HepG2 (cell line): Measurements from ENCODE around the gene ART5. TPM values are rescaled to one million over a fixed set of nuclear protein-coding genes. Genes with fewer than 3 reads are reported as not detected.

ENCODE experiments used
- AGO1 ChIP-seq: fragments of 200-400 bp; formaldehyde crosslinking; IDR thresholded peaks from 2 replicates; pipeline ENCODE4 v1.6.1; 2017; ENCODE audit warnings: mild to moderate bottlenecking, low read depth, low read length, moderate library complexity; ENCODE audit not compliant: poor library complexity, severe bottlenecking
- ATAD3A ChIP-seq: sonication (generic); formaldehyde crosslinking; IDR thresholded peaks from 2 replicates; pipeline ENCODE4 v1.4.0; 2020; ENCODE audit warnings: missing genetic modification reagents
- CENPT ChIP-seq: sonication (generic); formaldehyde crosslinking; IDR thresholded peaks from 2 replicates; pipeline ENCODE4 v1.8.0; 2022; ENCODE audit warnings: low read depth, mild to moderate bottlenecking, moderate library complexity, missing genetic modification reagents
- CHCHD3 ChIP-seq: sonication (generic); formaldehyde crosslinking; IDR thresholded peaks from 2 replicates; pipeline ENCODE4 v1.8.0; 2022; ENCODE audit warnings: mild to moderate bottlenecking, missing genetic modification reagents, moderate library complexity
- EED ChIP-seq: sonication (generic); formaldehyde crosslinking; IDR thresholded peaks from 2 replicates; pipeline ENCODE4 v1.5.0; 2020; ENCODE audit warnings: mild to moderate bottlenecking, missing genetic modification reagents
- FLYWCH1 ChIP-seq: sonication (generic); formaldehyde crosslinking; IDR thresholded peaks from 2 replicates; pipeline ENCODE4 v1.8.1; 2023; ENCODE audit warnings: mild to moderate bottlenecking, missing genetic modification reagents
- FOXJ3 ChIP-seq: sonication (generic); formaldehyde crosslinking; IDR thresholded peaks from 2 replicates; pipeline ENCODE4 v1.4.0; 2020; ENCODE audit warnings: missing genetic modification reagents, mild to moderate bottlenecking, borderline replicate concordance
- HCFC1 ChIP-seq: fragments of 150-350 bp; IDR thresholded peaks from 2 replicates; pipeline ENCODE4 v1.6.1; 2014; ENCODE audit warnings: low read depth, low read length
- HNRNPLL ChIP-seq: fragments of 200-400 bp; formaldehyde crosslinking; IDR thresholded peaks from 2 replicates; pipeline ENCODE4 v1.6.1; 2017; ENCODE audit warnings: mild to moderate bottlenecking, low read depth, low read length; ENCODE audit not compliant: poor library complexity, severe bottlenecking
- KDM4B ChIP-seq: sonication (generic); formaldehyde crosslinking; IDR thresholded peaks from 2 replicates; pipeline ENCODE4 v1.4.0; 2020; ENCODE audit warnings: missing genetic modification reagents
- MED13 ChIP-seq: sonication (generic); formaldehyde crosslinking; IDR thresholded peaks from 2 replicates; pipeline ENCODE4 v1.5.0; 2020; ENCODE audit warnings: missing genetic modification reagents
- MTA1 ChIP-seq: sonication (generic); formaldehyde crosslinking; IDR thresholded peaks from 2 replicates; pipeline ENCODE4 v1.4.0; 2020; ENCODE audit warnings: missing genetic modification reagents, mild to moderate bottlenecking, borderline replicate concordance
- MTF2 ChIP-seq: sonication (generic); formaldehyde crosslinking; IDR thresholded peaks from 2 replicates; pipeline ENCODE4 v1.5.0; 2020; ENCODE audit warnings: missing genetic modification reagents, borderline replicate concordance
- RORA ChIP-seq: sonication (generic); formaldehyde crosslinking; IDR thresholded peaks from 2 replicates; pipeline ENCODE4 v1.5.0; 2020; ENCODE audit warnings: mild to moderate bottlenecking, missing genetic modification reagents, moderate library complexity
- SAP130 ChIP-seq: IDR thresholded peaks from 2 replicates; pipeline ENCODE4 v1.6.1; 2016; ENCODE audit warnings: low read depth
- SMAD3 ChIP-seq: sonication (generic); formaldehyde crosslinking; IDR thresholded peaks from 2 replicates; pipeline ENCODE4 v1.4.0; 2020; ENCODE audit warnings: missing genetic modification reagents
- WIZ ChIP-seq: sonication (generic); formaldehyde crosslinking; IDR thresholded peaks from 2 replicates; pipeline ENCODE4 v1.5.1; 2020; ENCODE audit warnings: mild to moderate bottlenecking, missing genetic modification reagents
- ZFP41 ChIP-seq: sonication (generic); formaldehyde crosslinking; IDR thresholded peaks from 2 replicates; pipeline ENCODE4 v1.4.0; 2020; ENCODE audit warnings: mild to moderate bottlenecking, missing genetic modification reagents, borderline replicate concordance
- ZNF367 ChIP-seq: sonication (generic); formaldehyde crosslinking; IDR thresholded peaks from 2 replicates; pipeline ENCODE4 v1.4.0; 2020; ENCODE audit warnings: missing genetic modification reagents, borderline replicate concordance
- ZNF468 ChIP-seq: sonication (generic); formaldehyde crosslinking; IDR thresholded peaks from 2 replicates; pipeline ENCODE4 v1.8.0; 2022; ENCODE audit warnings: mild to moderate bottlenecking, moderate library complexity, missing genetic modification reagents
- ZNF550 ChIP-seq: sonication (generic); formaldehyde crosslinking; IDR thresholded peaks from 2 replicates; pipeline ENCODE4 v1.4.0; 2020; ENCODE audit warnings: mild to moderate bottlenecking, missing genetic modification reagents, borderline replicate concordance
- ZNF552 ChIP-seq: sonication (generic); formaldehyde crosslinking; IDR thresholded peaks from 2 replicates; pipeline ENCODE4 v1.9.0; 2022; ENCODE audit warnings: missing genetic modification reagents, mild to moderate bottlenecking, borderline replicate concordance
- polyA plus RNA-seq, 8 experiments: library from polyadenylated mRNA; depleted of rRNA in 3 of 8; stranded (reverse) in 7 of 8; unstranded in 1 of 8; fragments of >200 nt; fragmentation: Illumina TruSeq in 4 of 8; extraction: Trizol in 4 of 8; gene quantifications; 2 replicates each; pipeline versions ENCODE4 v1.2.1 to v1.2.3, GENCODE V29; 2011 to 2016; ENCODE audit warnings: low read depth in 4 of 8, missing spikeins in 1 of 8, mixed read lengths in 1 of 8; ENCODE audit not compliant: insufficient read depth in 1 of 8
- total RNA-seq, 5 experiments: library from RNA; depleted of rRNA; stranded (reverse); fragments of >200 nt; fragmentation: Illumina TruSeq; extraction: Trizol; gene quantifications; 2 replicates each; pipeline ENCODE4 v1.2.3, GENCODE V29; 2016; ENCODE audit warnings: low read depth in 1 of 5
- TF ChIP-seq, protein P1 (sequence below): IDR thresholded peaks from 2 replicates; pipeline ENCODE4 v1.6.1; 2016; ENCODE audit warnings: low read depth, borderline replicate concordance
- TF ChIP-seq, protein P2 (sequence below): sonication (generic); formaldehyde crosslinking; IDR thresholded peaks from 2 replicates; pipeline ENCODE4 v1.8.1; 2023; ENCODE audit warnings: mild to moderate bottlenecking, missing genetic modification reagents, borderline replicate concordance
- TF ChIP-seq, protein P3 (sequence below): sonication (generic); formaldehyde crosslinking; IDR thresholded peaks from 2 replicates; pipeline ENCODE4 v1.4.0; 2020; ENCODE audit warnings: missing genetic modification reagents
- TF ChIP-seq, protein P4 (sequence below): sonication (generic); formaldehyde crosslinking; conservative IDR thresholded peaks from 2 replicates; pipeline ENCODE4 v1.8.0; 2022; ENCODE audit warnings: low read depth, missing genetic modification reagents

Gene ART5
- total and polyA plus RNA-seq, 2 of the 13 experiments (the other 11 are each of a cell fraction or from before 2014, with no cell fraction given) = 0.55 to 0.93 TPM

DNA sequence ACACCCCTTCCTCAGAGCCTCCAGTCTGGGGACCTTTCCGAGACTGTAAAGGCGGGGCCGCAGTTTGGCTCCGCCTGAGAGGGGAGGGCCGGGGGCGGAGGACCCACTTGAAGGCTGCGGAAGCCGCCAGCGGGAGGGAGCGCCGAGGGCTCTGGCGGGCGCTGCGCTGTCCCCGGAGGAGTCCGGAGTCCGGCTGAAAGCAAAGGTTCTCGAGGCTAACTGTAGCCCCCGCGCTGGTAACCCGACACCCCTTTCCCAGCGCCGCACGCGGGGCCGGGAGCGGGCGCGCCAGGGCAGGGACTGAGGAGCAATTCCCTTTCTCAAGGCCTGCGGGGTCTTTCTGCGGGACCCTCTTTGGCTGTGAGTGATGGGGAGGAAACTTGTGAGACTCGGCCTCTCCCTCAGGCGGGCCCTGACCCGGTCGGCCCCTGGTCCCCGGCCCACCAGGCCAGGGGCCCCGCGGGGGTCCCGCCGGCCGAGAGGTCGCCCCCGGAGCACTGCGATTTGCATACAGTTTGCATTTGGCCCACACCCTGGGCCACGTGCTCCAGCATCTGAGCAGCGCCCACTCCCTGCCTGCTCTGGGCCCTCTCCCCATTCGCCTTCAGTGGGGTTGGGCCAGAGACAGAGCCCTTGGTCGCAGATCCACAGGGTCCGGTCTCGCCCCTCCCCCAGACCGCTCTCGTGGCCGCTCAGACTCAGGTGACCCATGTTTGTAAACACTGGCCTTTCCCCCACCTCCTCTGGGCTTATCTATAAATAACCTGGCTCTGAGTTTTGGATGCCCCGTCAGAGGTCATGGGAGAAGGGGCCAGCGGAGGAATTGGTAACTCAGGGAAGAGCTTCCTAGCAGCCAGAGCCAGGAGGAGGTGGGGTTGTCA is 519 bp upstream of the ART5 start (continued):
- TF ChIP-seq, protein P1, sequence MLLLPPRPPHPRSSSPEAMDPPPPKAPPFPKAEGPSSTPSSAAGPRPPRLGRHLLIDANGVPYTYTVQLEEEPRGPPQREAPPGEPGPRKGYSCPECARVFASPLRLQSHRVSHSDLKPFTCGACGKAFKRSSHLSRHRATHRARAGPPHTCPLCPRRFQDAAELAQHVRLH = 0 out of 2 replicates have a peak, but pooled peaks have one; percentile 8
- TF ChIP-seq CENPT (CRISPR knock-in tag) (no peak), KDM4B (no peak), AGO1 (no peak), SMAD3 (CRISPR knock-in tag) (no peak), MED13 (CRISPR knock-in tag) (no peak), EED (no peak), SAP130 (peak; percentile 56), CHCHD3 (CRISPR knock-in tag) (no peak), ZNF468 (CRISPR knock-in tag) (no peak), MTA1 (CRISPR knock-in tag) (no peak), ATAD3A (CRISPR knock-in tag) (no peak), FOXJ3 (CRISPR knock-in tag) (no peak), ZFP41 (CRISPR knock-in tag) (no peak), ZNF367 (CRISPR knock-in tag) (peak; percentile 26; the same call in 1 of the 2 replicates), ZNF552 (CRISPR knock-in tag) (no peak), FLYWCH1 (CRISPR knock-in tag) (0 out of 2 replicates have a peak, but pooled peaks have one; percentile 43), ZNF550 (CRISPR knock-in tag) (no peak), WIZ (CRISPR knock-in tag) (no peak), MTF2 (no peak), HCFC1 (no peak), HNRNPLL (peak; percentile 96), RORA (CRISPR knock-in tag) (no peak)
- TF ChIP-seq, protein P2, sequence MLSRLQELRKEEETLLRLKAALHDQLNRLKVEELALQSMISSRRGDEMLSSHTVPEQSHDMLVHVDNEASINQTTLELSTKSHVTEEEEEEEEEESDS (CRISPR knock-in tag) = peak; percentile 96
- TF ChIP-seq, protein P3, sequence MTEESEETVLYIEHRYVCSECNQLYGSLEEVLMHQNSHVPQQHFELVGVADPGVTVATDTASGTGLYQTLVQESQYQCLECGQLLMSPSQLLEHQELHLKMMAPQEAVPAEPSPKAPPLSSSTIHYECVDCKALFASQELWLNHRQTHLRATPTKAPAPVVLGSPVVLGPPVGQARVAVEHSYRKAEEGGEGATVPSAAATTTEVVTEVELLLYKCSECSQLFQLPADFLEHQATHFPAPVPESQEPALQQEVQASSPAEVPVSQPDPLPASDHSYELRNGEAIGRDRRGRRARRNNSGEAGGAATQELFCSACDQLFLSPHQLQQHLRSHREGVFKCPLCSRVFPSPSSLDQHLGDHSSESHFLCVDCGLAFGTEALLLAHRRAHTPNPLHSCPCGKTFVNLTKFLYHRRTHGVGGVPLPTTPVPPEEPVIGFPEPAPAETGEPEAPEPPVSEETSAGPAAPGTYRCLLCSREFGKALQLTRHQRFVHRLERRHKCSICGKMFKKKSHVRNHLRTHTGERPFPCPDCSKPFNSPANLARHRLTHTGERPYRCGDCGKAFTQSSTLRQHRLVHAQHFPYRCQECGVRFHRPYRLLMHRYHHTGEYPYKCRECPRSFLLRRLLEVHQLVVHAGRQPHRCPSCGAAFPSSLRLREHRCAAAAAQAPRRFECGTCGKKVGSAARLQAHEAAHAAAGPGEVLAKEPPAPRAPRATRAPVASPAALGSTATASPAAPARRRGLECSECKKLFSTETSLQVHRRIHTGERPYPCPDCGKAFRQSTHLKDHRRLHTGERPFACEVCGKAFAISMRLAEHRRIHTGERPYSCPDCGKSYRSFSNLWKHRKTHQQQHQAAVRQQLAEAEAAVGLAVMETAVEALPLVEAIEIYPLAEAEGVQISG (CRISPR knock-in tag) = peak; percentile 55; the same call in 1 of the 2 replicates
- TF ChIP-seq, protein P4, sequence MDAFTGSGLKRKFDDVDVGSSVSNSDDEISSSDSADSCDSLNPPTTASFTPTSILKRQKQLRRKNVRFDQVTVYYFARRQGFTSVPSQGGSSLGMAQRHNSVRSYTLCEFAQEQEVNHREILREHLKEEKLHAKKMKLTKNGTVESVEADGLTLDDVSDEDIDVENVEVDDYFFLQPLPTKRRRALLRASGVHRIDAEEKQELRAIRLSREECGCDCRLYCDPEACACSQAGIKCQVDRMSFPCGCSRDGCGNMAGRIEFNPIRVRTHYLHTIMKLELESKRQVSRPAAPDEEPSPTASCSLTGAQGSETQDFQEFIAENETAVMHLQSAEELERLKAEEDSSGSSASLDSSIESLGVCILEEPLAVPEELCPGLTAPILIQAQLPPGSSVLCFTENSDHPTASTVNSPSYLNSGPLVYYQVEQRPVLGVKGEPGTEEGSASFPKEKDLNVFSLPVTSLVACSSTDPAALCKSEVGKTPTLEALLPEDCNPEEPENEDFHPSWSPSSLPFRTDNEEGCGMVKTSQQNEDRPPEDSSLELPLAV (CRISPR knock-in tag) = no peak
